Astrocyte (in vitro differentiated cells and primary cell): ENCODE data around the gene MYH10. TPM values are rescaled to one million over a fixed set of nuclear protein-coding genes. Genes with fewer than 3 reads are reported as not detected.

Experiments
- DNase-seq: peaks from one replicate; pipeline ENCODE4 v3.0.0-alpha.2; 2010; ENCODE audit warnings: low read depth
- FAIRE-seq: peaks from 2 replicates; lab custom pipeline; 2011; peaks lifted over from hg19 to GRCh38; lab: Jason Lieb, UNC
- H2AFZ ChIP-seq: 2 replicates; pipeline ENCODE4 v1.6.0; 2012; ENCODE audit warnings: low read depth, low read length, inconsistent platforms
- H3K27ac ChIP-seq: 2 replicates; pipeline ENCODE4 v1.5.1; 2011; ENCODE audit warnings: low read depth, low read length, inconsistent platforms
- H3K27me3 ChIP-seq: 2 replicates; pipeline ENCODE4 v1.6.0; 2011; ENCODE audit warnings: low read length, inconsistent platforms; ENCODE audit not compliant: insufficient read depth
- H3K36me3 ChIP-seq: 2 replicates; pipeline ENCODE4 v1.5.1; 2011; ENCODE audit warnings: low read length, inconsistent platforms; ENCODE audit not compliant: insufficient read depth
- H3K4me1 ChIP-seq: 2 replicates; pipeline ENCODE4 v1.5.1; 2011; ENCODE audit warnings: low read length, inconsistent platforms; ENCODE audit not compliant: insufficient read depth
- H3K4me2 ChIP-seq: 2 replicates; pipeline ENCODE4 v1.6.0; 2012; ENCODE audit warnings: low read length, inconsistent platforms
- H3K4me3 ChIP-seq: 2 replicates; pipeline ENCODE4 v1.5.1; 2011; ENCODE audit warnings: low read depth, mild to moderate bottlenecking, low read length, inconsistent platforms; ENCODE audit not compliant: insufficient read depth
- H3K79me2 ChIP-seq: 2 replicates; pipeline ENCODE4 v1.6.0; 2012; ENCODE audit warnings: mild to moderate bottlenecking, low read length, inconsistent platforms; ENCODE audit not compliant: insufficient read depth
- H3K9ac ChIP-seq: 2 replicates; pipeline ENCODE4 v1.6.0; 2012; ENCODE audit warnings: mild to moderate bottlenecking, low read length, inconsistent platforms
- H3K9me3 ChIP-seq: 2 replicates; pipeline ENCODE4 v1.5.1; 2012; ENCODE audit warnings: low read depth, mild to moderate bottlenecking, low read length, inconsistent platforms; ENCODE audit not compliant: insufficient read depth
- H4K20me1 ChIP-seq: 2 replicates; pipeline ENCODE4 v1.6.0; 2012; ENCODE audit warnings: low read length, inconsistent platforms; ENCODE audit not compliant: insufficient read depth
- H3K27ac Mint-ChIP-seq: one replicate; pipeline ENCODE4 v1.8.0; 2021; ENCODE audit warnings: mild to moderate bottlenecking, mixed read lengths; ENCODE audit not compliant: unreplicated experiment
- H3K27me3 Mint-ChIP-seq: one replicate; pipeline ENCODE4 v1.8.0; 2021; ENCODE audit warnings: low read depth, mixed read lengths; ENCODE audit not compliant: unreplicated experiment
- H3K36me3 Mint-ChIP-seq: one replicate; pipeline ENCODE4 v1.8.0; 2021; ENCODE audit warnings: low read depth, mixed read lengths; ENCODE audit not compliant: unreplicated experiment
- H3K4me1 Mint-ChIP-seq: one replicate; pipeline ENCODE4 v1.8.0; 2021; ENCODE audit warnings: low read depth, mixed read lengths; ENCODE audit not compliant: unreplicated experiment
- H3K4me3 Mint-ChIP-seq: one replicate; pipeline ENCODE4 v1.8.0; 2021; ENCODE audit warnings: mild to moderate bottlenecking, moderate library complexity, mixed read lengths; ENCODE audit not compliant: unreplicated experiment
- H3K9me3 Mint-ChIP-seq: one replicate; pipeline ENCODE4 v1.8.0; 2021; ENCODE audit warnings: mild to moderate bottlenecking, mixed read lengths; ENCODE audit not compliant: unreplicated experiment
- EZH2 ChIP-seq: IDR thresholded peaks from 2 replicates; pipeline ENCODE4 v1.6.1; 2012; ENCODE audit warnings: mild to moderate bottlenecking, low read length, inconsistent platforms; ENCODE audit not compliant: insufficient read depth
- total RNA-seq: library from RNA; stranded (reverse); gene quantifications from 2 replicates; pipeline ENCODE4 v1.2.1, GENCODE V29; 2021
- TF ChIP-seq, protein P1 (sequence below): IDR thresholded peaks from 2 replicates; pipeline ENCODE4 v1.5.1; 2011; ENCODE audit warnings: low read depth, mild to moderate bottlenecking, inconsistent platforms, low read length, moderate library complexity; ENCODE audit not compliant: insufficient read depth

The MYH10 gene
- total RNA-seq, 1 donor from 2014 or later: 150 TPM

DNA sequence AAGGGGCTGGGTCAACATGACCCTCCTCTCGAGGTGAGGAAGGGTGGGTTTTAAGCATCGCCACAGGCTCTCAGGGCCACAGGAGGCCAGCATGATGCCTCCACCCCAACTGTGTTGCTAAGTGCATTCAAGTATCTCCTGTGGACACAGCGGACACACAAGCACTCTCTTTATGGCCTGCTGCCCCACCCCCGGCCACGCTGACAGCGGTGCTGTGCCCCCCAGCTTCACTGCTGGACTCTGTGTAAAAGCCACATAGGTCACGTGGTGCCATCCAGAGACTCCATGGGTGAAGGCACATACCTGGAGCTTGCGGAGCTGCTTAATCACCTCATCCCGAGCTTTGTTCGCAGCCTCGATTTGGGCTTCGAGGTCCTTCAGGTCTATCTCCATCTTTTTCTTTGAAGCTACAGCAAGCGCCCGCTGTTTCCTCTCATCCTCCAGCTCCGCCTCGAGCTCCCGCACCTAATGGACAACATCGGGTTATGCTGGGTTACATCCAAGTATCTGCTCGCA is 143.3 kb downstream of the MYH10 start:
- Histone ChIP-seq H2AFZ (no peak overlapping the region), H3K27me3 (no peaks in the 10 kb centered on the region), H3K27ac (no peak overlapping the region), H3K4me1 (peaks cover 9% of the 10 kb centered on the region), H3K9ac (no peak overlapping the region), H3K9me3 (no peaks in the 10 kb centered on the region), H3K36me3 (peaks cover 72% of the 10 kb centered on the region), H3K79me2 (peaks cover 3% of the 10 kb centered on the region), H3K4me3 (no peak overlapping the region), H4K20me1 (peaks cover 29% of the 10 kb centered on the region), H3K4me2 (no peak overlapping the region)
- TF ChIP-seq, protein P1, sequence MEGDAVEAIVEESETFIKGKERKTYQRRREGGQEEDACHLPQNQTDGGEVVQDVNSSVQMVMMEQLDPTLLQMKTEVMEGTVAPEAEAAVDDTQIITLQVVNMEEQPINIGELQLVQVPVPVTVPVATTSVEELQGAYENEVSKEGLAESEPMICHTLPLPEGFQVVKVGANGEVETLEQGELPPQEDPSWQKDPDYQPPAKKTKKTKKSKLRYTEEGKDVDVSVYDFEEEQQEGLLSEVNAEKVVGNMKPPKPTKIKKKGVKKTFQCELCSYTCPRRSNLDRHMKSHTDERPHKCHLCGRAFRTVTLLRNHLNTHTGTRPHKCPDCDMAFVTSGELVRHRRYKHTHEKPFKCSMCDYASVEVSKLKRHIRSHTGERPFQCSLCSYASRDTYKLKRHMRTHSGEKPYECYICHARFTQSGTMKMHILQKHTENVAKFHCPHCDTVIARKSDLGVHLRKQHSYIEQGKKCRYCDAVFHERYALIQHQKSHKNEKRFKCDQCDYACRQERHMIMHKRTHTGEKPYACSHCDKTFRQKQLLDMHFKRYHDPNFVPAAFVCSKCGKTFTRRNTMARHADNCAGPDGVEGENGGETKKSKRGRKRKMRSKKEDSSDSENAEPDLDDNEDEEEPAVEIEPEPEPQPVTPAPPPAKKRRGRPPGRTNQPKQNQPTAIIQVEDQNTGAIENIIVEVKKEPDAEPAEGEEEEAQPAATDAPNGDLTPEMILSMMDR: no peak
- TF ChIP-seq EZH2: no peak
- FAIRE-seq (no peak), DNase-seq (no peak)
- H3K4me1 Mint-ChIP-seq: peaks cover 31% of the 10 kb centered on the region
- no peak overlapping the region for H3K27ac Mint-ChIP-seq
- no peak overlapping the region for H3K4me3 Mint-ChIP-seq
- H3K36me3 Mint-ChIP-seq: peaks cover 57% of the 10 kb centered on the region
- no peaks in the 10 kb centered on the region for H3K27me3 Mint-ChIP-seq
- H3K9me3 Mint-ChIP-seq: peaks cover 7% of the 10 kb centered on the region

DNA sequence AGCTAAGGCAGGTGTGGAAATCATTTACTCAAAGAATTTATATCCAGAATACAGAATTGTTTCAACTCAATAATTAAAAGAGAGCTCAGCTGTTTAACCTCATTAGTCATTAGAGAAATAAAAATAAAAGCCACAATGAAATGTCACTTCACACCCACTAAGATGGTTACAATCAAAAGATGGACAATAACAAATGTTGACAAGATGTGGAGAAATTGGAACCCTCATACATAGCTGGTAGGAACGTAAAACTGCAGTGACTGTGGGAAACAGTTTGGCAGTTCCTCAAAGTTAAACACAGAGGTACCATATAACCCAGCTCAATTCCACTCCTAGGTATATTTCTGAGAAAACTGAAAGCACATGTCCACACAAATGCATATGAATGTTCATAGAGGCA is 145.0 kb downstream of the MYH10 start:
- no peak overlapping the region for H3K27ac ChIP-seq
- H3K4me2 ChIP-seq: no peak overlapping the region
- H3K4me3 Mint-ChIP-seq: no peak overlapping the region
- H3K36me3 ChIP-seq: peaks cover 68% of the 10 kb centered on the region
- H3K27ac Mint-ChIP-seq: no peak overlapping the region
- peaks cover 54% of the 10 kb centered on the region for H3K36me3 Mint-ChIP-seq
- peaks cover 34% of the 10 kb centered on the region for H3K4me1 Mint-ChIP-seq
- no peak overlapping the region for H3K4me3 ChIP-seq
- no peaks in the 10 kb centered on the region for H3K27me3 ChIP-seq
- H3K4me1 ChIP-seq: peaks cover 9% of the 10 kb centered on the region
- peaks cover 3% of the 10 kb centered on the region for H3K79me2 ChIP-seq
- TF ChIP-seq EZH2: no peak
- TF ChIP-seq, protein P1: no peak
- H3K9ac ChIP-seq: no peak overlapping the region
- peaks cover 37% of the 10 kb centered on the region for H4K20me1 ChIP-seq
- H3K9me3 ChIP-seq: no peaks in the 10 kb centered on the region
- no peaks in the 10 kb centered on the region for H3K27me3 Mint-ChIP-seq
- DNase-seq (no peak), FAIRE-seq (peak; percentile 5)
- H2AFZ ChIP-seq: no peak overlapping the region
- H3K9me3 Mint-ChIP-seq: peaks cover 7% of the 10 kb centered on the region

DNA sequence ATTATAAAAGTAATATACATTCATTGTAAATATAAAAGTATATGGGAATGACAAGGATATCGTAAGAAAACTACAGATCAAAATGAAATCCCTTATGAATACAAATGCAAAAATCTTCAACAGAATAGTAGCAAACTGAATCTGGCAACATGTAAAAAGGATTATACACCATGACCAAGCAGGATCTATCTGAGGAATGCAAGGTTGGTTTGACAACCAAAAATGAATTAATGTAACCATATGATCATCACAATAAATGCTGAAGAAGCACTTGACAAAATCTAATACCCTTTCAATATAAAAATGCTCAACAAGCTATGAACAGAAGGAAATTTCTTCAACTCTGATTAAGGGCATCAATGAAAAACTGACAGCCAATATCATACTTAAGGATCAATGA is 146.1 kb downstream of the MYH10 start:
- peaks cover 16% of the 10 kb centered on the region for H3K4me1 ChIP-seq
- no peak for DNase-seq
- TF ChIP-seq, protein P1: no peak
- TF ChIP-seq EZH2: no peak
- Mint-ChIP-seq H3K27me3 (no peaks in the 10 kb centered on the region), H3K4me1 (peaks cover 28% of the 10 kb centered on the region), H3K27ac (no peak overlapping the region), H3K36me3 (peaks cover 57% of the 10 kb centered on the region), H3K9me3 (peaks cover 7% of the 10 kb centered on the region), H3K4me3 (no peak overlapping the region)
- no peak overlapping the region for H2AFZ ChIP-seq
- no peak for FAIRE-seq
- peaks cover 48% of the 10 kb centered on the region for H4K20me1 ChIP-seq
- no peak overlapping the region for H3K9ac ChIP-seq
- H3K27ac ChIP-seq: no peak overlapping the region
- H3K4me2 ChIP-seq: no peak overlapping the region
- no peaks in the 10 kb centered on the region for H3K27me3 ChIP-seq
- no peaks in the 10 kb centered on the region for H3K9me3 ChIP-seq
- no peak overlapping the region for H3K4me3 ChIP-seq
- peaks cover 3% of the 10 kb centered on the region for H3K79me2 ChIP-seq
- peaks cover 68% of the 10 kb centered on the region for H3K36me3 ChIP-seq
